Lower lobe of right lung (tissue), 2 donors: Measurements from ENCODE around the gene GALE. TPM values are rescaled to one million over a fixed set of nuclear protein-coding genes. Genes with fewer than 3 reads are reported as not detected.
A peak's percentile ranks its signal among the peaks of the same experiment; 100 is the strongest.

ENCODE experiments used
- ATAC-seq, 2 donors: fragments of 200-7000 bp; cut with Tn5 transposase; one replicate each; pipeline ENCODE4 v1.9.1; 2020 to 2022; ENCODE audit warnings: mild to moderate bottlenecking in 2 of 2, moderate library complexity in 2 of 2
- DNase-seq: peaks from one replicate; pipeline ENCODE4 v3.0.0-alpha.2; 2020
- H3K27ac ChIP-seq: fragments of 200-600 bp; one replicate; pipeline ENCODE4 v1.8.0; 2022
- H3K27me3 ChIP-seq: fragments of 200-600 bp; one replicate; pipeline ENCODE4 v1.8.0; 2022; ENCODE audit warnings: low read depth
- H3K36me3 ChIP-seq: fragments of 200-600 bp; one replicate; pipeline ENCODE4 v1.8.0; 2022; ENCODE audit warnings: mild to moderate bottlenecking
- H3K4me1 ChIP-seq: fragments of 200-600 bp; one replicate; pipeline ENCODE4 v1.8.0; 2022
- H3K4me3 ChIP-seq: fragments of 200-600 bp; one replicate; pipeline ENCODE4 v1.8.0; 2022; ENCODE audit warnings: mild to moderate bottlenecking
- H3K9me3 ChIP-seq: fragments of 200-600 bp; one replicate; pipeline ENCODE4 v1.8.0; 2022
- intact Hi-C: fragments of 100-400 bp; cut with DNase I; formaldehyde crosslinking; loops from one replicate; pipeline ENCODE4 v1.11.0; 2022
- total RNA-seq: library from RNA; stranded (reverse); fragmentation: NEBNext Ultra II Directional; extraction: Animal tissue kit (Norgen Biotek cat#: 25700); gene quantifications from one replicate; pipeline ENCODE4 v1.2.1, GENCODE V29; 2021
- TF ChIP-seq, protein P1 (sequence below): fragments of 200-600 bp; IDR thresholded peaks from one replicate; pipeline ENCODE4 v1.8.0; 2022; ENCODE audit warnings: antibody characterized with exemption, mild to moderate bottlenecking
- donor health status: DM: no; HTN: yes; CAD: no; lungs with severe emphysema.

Gene GALE
- total RNA-seq, 1 donor from 2014 or later, result 49.8 TPM

DNA sequence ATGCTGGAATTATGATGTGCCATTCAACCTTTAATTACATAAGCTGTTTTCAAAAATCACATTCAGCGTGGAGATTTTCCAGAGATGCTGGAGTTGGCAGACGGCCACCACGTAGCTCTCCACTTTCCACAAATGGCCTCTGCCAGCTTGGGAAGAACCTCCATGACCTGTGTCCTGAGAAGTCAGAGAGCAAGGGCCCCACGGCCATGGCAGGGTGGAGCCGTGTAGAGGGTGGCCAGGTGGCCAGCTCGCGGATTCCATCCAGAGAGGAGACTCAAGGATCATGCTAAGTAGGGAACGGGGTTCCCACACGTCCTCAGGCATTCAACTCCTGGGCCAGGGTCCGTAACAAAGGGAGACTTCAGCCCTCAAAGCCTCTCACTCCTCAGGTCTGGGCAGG lies 1.3 kb upstream of the GALE start:
- no peak for ATAC-seq
- TF ChIP-seq, protein P1, sequence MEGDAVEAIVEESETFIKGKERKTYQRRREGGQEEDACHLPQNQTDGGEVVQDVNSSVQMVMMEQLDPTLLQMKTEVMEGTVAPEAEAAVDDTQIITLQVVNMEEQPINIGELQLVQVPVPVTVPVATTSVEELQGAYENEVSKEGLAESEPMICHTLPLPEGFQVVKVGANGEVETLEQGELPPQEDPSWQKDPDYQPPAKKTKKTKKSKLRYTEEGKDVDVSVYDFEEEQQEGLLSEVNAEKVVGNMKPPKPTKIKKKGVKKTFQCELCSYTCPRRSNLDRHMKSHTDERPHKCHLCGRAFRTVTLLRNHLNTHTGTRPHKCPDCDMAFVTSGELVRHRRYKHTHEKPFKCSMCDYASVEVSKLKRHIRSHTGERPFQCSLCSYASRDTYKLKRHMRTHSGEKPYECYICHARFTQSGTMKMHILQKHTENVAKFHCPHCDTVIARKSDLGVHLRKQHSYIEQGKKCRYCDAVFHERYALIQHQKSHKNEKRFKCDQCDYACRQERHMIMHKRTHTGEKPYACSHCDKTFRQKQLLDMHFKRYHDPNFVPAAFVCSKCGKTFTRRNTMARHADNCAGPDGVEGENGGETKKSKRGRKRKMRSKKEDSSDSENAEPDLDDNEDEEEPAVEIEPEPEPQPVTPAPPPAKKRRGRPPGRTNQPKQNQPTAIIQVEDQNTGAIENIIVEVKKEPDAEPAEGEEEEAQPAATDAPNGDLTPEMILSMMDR, result no peak
- Histone ChIP-seq H3K4me1 (peaks cover 34% of the 10 kb centered on the region), H3K27me3 (no peaks in the 10 kb centered on the region), H3K9me3 (no peaks in the 10 kb centered on the region), H3K4me3 (peak overlapping the region; percentile 94), H3K36me3 (peaks cover 37% of the 10 kb centered on the region), H3K27ac (peak overlapping the region; percentile 99)
- no peak for DNase-seq
- intact Hi-C loops, result no loop called here

DNA sequence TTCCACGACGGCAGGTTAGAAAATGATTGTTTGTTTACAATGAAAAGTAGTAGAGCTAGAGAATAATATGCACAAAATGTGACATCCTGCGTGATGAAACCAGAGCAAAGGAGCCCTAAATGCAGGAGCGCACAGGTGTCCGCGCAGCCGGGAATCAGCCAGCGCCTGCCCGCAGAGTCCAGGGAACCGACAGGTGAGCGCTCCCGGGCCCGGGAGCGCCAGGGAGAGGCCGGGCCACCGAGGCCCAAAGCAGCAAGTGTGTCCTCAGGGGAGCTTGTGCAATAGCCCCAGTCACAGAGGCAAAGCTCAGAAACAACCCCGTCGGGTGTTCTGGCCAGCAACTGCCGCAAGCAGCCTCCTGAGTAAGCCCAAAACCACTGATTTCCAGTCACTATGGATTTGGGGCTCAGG lies 789 bp upstream of the GALE start:
- H3K4me1 ChIP-seq, result peaks cover 34% of the 10 kb centered on the region
- H3K9me3 ChIP-seq, result no peaks in the 10 kb centered on the region
- TF ChIP-seq, protein P1, result no peak
- H3K36me3 ChIP-seq, result peaks cover 37% of the 10 kb centered on the region
- H3K27ac ChIP-seq, result peak overlapping the region; percentile 99
- H3K4me3 ChIP-seq, result peak overlapping the region; percentile 94
- no peaks in the 10 kb centered on the region for H3K27me3 ChIP-seq
- peak; percentile 68 for DNase-seq
- intact Hi-C loops, result no loop called here
- peak; percentile 4 to 16 for ATAC-seq

DNA sequence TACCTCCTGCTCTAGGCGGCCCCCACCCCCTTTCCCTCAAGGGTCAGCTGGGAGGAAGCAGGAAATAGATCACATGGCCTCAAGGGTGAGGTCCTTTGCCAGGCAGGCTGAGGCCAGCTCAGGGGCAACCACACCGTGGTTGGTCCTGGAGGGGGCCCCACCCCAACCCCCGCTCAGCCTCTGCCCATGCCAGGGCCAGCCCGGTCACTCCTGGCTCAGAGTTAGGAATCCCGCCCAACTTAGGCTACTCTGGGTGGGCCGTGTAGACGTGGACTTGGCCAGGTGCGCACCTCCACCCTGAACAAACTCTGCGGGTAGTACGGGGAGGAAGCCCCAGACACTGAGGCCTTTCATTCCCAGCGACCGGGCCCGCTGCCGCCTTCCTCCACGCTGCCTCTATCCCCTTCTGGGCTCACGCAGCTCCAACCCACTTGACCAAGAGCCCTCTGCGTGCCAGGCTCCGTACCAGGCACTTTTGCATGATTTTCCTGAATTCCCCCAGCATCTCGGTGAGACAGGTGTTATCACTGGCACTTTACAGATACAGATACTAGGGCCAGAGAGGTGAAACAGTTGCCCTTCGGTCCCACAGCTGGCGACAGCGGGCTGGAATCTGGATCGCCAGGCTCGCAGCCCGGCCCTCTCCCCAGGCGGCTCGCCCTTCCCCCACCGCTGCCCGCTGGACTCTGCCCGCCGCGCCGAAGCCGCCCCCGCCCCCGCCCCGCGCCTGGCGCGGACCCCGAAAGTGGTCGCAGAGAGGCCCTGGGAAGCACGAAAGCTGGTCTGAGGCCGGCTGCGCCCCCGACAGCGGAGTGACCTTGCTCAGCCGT lies 769 bp downstream of the GALE start:
- intact Hi-C loops, result no loop called here
- ATAC-seq, result peak; percentile 74 to 78

DNA sequence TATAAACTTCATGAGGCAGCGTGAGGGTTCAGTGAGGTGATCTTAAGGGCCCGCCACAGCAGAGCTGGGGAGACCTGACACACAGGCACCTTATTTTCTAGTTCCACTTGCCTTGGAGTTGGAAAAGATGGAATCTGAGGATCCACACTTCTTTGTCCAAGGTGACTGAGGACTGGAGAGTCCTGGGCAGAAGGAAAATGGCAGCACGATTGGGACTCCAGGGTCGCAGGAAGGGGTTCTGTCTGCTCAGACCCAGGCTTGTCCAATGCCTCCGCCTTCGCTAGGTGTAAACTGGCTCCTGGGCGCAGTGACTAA lies 1.3 kb downstream of the GALE start:
- Histone ChIP-seq H3K27ac (peak overlapping the region; percentile 99), H3K9me3 (no peaks in the 10 kb centered on the region), H3K27me3 (no peaks in the 10 kb centered on the region), H3K4me1 (peaks cover 34% of the 10 kb centered on the region), H3K36me3 (peaks cover 52% of the 10 kb centered on the region), H3K4me3 (peak overlapping the region; percentile 94)
- no peak for DNase-seq
- intact Hi-C loops, result no loop called here
- TF ChIP-seq, protein P1, result no peak
- ATAC-seq, result no peak

More for the DNA sequence above, 769 bp downstream of the GALE start:
- DNase-seq, result peak; percentile 91
- Histone ChIP-seq H3K4me3 (peak overlapping the region; percentile 94), H3K9me3 (no peaks in the 10 kb centered on the region), H3K36me3 (peaks cover 49% of the 10 kb centered on the region), H3K4me1 (peaks cover 34% of the 10 kb centered on the region), H3K27ac (peak overlapping the region; percentile 99), H3K27me3 (no peaks in the 10 kb centered on the region)
- TF ChIP-seq, protein P1, result no peak

DNA sequence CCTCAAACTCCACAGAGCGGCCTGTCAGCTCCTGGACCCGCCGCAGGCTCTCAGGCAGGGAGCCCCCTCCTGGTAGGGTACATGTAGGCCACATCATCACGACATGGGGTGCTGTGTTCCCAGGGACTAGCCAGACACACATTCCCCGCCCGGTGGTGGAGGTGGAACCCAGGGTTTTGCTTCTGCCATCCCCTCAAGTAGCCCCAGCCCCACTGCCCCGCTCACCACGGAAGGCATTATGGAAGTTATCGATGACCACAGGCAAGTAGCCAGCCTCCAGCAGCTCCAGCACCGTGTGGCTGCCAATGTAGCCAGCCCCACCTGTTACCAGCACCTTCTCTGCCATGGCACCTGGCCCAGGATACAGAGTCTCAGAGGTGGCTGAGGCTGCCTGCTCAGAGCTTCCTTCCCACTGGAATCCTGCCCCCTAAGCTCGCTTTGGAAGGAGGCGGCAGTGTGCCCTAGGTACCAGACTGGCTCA lies 1.9 kb downstream of the GALE start:
- ATAC-seq (no peak), DNase-seq (no peak)
- Histone ChIP-seq H3K4me3 (peak overlapping the region; percentile 94), H3K36me3 (peaks cover 48% of the 10 kb centered on the region), H3K27ac (peak overlapping the region; percentile 99), H3K9me3 (no peaks in the 10 kb centered on the region), H3K27me3 (no peaks in the 10 kb centered on the region), H3K4me1 (peaks cover 34% of the 10 kb centered on the region)
- intact Hi-C loops, result no loop called here
- TF ChIP-seq, protein P1, result no peak
